Stimulated activated CD8-positive, alpha-beta memory T cell treated with anti-CD3 and anti-CD28 coated beads, Interleukin-4, amount 100 ng/mL, for 24 hours (primary cell): Measurements from ENCODE around the gene PLD6.

Experiments used
- DNase-seq: peaks from one replicate; pipeline ENCODE4 v3.0.0-alpha.2; 2020; ENCODE audit warnings: low read depth

PLD6 gene

DNA sequence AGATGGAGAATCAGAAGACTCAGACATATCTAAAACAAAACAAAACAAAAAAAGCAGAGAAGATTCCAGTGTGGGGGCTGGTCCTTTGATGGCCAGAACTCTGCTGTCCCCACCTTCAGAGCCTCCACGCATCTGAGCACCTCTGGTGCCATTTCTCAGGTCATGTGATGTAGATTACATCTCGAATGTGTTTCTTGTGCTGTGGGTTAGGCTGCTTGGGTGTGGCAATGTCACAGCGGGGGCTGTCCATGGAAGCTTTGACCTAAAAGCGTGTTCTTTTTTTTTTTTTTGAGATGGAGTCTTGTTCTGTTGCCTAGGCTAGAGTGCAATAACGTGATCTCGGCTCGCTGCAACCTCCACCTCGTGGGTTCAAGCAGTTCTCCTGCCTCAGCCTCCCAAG lies 51.2 kb downstream of the PLD6 start:
- DNase-seq = no peak

- DNase-seq = no peak
Measured at GRCh38 chr17:17154556-17154955, 51.6 kb downstream of the PLD6 start.

DNA sequence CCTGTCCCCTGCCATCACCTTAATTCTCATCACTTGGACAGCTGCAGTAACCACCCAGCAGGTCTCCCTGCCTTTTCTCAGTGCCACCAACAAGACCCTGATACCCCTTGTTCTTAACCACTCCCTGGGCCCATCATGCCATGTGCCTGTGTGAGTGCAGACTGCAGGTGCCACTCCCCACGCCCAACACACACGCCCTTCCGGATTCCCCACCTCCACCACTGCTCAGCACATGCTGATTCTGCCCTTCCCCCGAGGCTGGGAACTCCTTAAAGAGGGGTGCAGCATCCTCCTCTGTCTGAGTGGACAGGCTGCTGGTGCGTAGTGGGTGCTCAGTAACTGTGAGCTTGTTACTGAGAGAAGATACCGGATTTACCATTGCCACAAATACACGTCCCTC lies 52.4 kb downstream of the PLD6 start:
- DNase-seq = no peak

- DNase-seq = no peak
Measured at GRCh38 chr17:17153071-17153470, 53.1 kb downstream of the PLD6 start.

DNA sequence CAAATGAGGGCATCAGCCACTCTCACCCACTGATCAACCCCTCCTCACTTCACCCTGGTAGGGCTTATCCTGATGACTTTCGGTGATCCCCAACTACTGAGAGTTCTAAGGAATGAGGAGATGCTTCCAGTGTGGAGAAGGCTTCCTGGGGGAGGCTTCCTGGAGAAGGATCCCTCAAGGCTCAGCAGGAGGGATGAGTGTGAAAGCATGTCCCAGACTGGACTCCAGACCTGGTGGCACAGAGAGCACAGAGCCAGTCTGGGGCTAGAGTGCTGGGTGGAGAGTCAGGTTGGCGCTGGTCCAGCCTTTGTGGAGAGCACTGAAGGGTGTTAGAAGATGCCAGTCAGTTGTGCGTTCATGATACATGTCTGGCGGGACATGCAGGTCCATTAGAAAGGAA lies 53.7 kb downstream of the PLD6 start:
- no peak for DNase-seq

GRCh38 chr17:17151962-17152361 lies 54.2 kb downstream of the PLD6 start:
- no peak for DNase-seq

GRCh38 chr17:17151541-17151940 lies 54.6 kb downstream of the PLD6 start:
- no peak for DNase-seq

DNA sequence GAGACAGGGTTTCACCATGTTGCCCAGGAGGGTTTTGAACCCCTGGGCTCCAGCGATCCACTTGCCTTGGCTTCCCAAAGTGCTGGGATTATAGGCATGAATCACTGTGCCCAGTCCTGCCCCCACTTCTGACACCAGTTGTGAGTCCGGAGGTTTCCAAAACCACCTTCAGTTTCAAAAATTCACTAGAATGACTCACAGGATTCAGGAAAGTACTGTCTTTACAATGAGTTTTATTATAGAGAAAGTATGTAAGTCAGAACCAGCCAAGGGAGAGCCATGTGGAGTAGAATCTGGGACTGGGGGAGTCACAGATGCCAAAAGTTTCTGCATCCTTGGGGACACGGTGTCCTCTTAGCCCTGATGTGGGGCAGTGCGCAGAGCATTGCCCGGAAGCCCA lies 55.1 kb downstream of the PLD6 start:
- DNase-seq = no peak
